Myocyte (in vitro differentiated cells): ENCODE data around the gene BAG1. TPM values are rescaled to one million over a fixed set of nuclear protein-coding genes. Genes with fewer than 3 reads are reported as not detected.

Experiments used
- DNase-seq: peaks from one replicate; pipeline ENCODE4 v3.0.0-alpha.2; 2012; ENCODE audit warnings: low read depth
- total RNA-seq: library from RNA; depleted of rRNA; stranded (reverse); fragments of >200 nt; gene quantifications from 2 replicates; pipeline ENCODE4 v1.2.3, GENCODE V29; 2014

Gene BAG1
- total RNA-seq, 1 donor from 2014 or later: 74.6 TPM

DNA sequence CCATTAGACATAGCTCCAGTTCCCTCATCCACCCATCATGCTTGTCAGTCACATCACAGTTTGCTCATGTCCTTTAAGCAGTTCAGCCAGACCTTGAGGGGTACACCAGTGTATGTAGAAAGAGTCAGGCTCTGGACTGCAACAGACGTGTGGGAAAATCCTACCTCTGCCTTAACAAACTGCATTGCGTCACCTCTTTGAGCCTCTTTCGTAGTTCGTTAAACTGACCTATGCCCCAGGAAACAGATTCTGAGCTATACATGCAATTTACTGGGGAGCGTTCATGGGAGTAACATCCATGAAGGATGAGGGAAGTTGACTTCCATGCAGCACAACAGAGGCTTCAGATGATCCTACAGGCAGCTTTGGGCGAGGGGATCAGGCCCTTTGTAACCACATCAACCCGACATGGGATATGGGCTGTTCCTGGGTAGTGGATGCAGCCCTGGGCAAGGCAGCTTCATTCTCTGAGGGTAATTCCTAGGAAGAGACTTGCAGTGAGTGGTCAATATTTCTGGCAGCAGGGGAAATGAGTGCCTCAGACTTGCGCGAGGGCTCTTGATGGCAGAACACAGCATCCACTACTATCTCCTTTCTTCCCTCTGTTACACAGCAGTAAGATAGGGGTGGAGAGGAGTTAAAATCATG, 20.2 kb downstream of the BAG1 start:
- DNase-seq: no peak

DNA sequence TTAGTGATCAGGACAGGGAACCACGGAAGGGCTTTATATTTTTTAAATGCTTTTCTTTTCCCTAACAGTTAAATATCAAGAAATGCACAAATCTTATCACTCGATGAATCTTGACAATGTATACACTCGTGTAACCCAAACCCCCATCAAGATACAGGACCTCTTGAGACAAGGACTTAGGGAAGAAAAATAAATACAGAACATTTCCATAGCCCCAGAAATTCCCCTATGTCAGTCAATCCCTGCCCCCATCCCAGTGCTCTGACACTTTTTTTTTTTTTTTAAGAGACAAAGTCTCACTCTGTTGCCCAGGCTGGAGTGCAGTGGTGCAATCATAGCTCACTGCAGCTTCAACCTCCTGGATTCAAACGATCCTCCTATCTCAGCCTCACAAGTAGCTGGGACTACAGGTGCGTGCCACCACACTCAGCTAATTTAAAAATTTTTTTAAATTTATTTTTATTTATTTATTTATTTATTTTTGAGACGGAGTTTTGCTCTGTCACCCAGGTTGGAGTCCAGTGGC, 21.8 kb downstream of the BAG1 start:
- DNase-seq: no peak

DNA sequence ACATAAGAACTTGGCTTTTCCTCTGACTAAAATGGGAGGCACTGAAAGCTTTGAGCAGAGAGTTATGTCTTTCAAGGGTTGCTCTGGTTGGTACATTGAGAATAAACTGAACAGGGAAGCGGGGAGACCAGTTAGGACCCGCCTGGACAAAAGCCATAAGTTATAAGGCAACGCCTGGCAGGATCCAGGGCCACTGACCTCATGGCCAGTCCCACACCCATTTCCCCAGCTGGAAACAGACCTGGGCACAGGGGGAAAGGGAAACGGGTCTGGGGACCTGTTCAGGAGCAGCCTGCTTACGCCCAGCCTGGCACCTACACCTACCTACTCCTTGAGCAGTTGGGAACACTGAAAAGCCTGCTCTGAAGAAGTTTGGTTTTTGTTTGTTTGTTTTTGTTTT, 23.2 kb downstream of the BAG1 start:
- DNase-seq: no peak

DNA sequence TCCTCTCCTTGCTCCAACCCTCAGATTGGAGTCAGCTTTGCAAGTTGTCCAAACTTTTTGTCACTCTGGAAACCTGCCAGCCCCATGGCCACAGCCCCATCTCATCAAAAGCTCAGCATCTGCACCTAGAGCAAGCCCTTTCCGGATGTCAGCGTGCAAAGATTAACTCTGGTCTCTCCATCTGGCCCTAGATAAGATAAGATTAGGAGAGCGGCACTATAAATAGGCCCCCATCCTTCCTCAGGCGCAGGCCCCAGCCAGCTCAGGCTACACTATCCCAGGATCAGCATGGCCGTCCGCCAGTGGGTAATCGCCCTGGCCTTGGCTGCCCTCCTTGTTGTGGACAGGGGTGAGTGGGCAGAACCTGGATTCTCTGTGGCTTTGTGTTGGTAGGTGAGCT, 24.6 kb downstream of the BAG1 start, which contains the start of gene SPINK4:
Gene SPINK4 (plus strand): TSS at position 247 of the 400 bp plus-strand sequence. CDS start 42 bp downstream, at position 289.
- DNase-seq: peak; percentile 36

- DNase-seq: no peak
Measured at GRCh38 chr9:33236571-33236970, 27.9 kb downstream of the BAG1 start.

DNA sequence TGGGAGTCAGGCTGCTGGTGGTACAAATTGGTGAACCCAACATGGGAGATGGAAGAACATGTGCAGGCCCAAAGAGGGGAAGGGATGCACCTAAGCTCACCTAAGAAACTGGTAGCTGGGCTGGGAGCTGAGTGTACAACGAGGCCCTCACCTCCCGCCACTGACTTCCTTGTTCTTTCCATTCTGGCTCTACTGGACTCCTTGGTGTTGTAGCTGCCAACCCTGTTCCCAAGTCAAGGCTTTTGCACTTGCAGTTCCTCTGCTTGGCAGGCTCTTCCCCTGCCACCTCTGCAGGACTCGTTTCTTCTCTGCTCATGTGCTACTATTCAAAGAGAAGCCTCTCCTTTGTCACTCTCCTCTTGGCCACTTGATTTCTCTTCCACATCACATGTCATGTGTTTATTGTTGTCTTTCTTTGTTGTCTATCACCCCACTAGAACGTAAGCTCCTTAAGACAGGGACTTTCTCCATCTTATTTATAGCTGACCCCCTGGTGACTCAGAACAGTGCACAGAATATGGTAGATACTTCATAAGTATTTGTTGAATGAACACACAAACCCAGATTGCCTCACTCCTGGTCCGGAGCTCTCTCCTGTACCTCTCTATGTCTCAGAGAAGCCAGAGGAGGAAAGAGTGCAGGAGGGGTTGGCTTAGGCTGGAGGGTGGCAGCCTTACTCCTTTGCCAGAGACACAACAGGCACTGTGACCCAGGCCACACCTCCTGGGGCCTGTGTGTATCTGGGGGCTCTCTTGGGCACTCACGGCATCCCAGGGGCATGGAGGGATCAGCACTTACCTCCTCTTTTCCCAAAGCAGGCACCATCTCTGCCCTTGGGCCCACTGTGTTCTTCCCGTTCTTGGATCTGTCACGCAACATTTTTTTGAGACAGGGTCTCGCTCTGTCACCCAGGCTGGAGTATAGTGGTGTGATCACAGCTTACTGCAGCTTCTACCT, 29.7 kb downstream of the BAG1 start:
- DNase-seq: no peak

DNA sequence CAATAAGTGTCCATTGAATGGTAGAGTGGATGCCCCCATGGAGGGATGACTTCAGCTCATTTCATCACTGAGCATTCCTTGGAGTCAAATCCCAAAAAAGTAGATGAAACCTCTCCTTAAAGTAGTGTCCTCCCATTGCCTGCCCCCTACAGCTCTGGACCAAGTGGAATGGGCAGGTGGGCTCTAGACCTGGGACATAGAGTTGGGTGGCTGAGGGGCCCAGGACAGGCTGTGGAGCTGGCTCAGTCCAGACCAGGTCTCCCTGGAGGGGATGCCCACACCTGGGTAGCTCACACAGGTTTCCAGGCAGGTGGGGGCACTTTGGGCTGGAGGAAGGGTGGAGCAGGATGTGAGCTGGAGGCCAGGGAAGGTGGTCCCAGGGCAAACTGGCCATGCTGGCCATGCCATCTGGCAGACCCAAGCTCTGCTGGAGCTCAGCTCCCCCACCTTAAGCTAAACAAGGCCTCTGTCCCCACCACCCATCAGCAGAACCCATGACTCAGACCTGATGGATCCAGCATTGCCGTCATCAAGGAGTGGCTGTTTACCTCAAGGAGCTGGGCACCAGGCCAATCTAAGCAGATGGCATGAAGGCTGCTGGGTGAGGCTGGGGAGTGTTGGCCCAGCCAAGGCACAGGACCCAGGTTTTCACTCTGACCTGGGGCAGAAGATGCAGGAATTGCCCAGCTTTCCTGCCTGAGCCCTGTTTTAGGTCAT, 30.7 kb downstream of the BAG1 start:
- DNase-seq: peak; percentile 92

DNA sequence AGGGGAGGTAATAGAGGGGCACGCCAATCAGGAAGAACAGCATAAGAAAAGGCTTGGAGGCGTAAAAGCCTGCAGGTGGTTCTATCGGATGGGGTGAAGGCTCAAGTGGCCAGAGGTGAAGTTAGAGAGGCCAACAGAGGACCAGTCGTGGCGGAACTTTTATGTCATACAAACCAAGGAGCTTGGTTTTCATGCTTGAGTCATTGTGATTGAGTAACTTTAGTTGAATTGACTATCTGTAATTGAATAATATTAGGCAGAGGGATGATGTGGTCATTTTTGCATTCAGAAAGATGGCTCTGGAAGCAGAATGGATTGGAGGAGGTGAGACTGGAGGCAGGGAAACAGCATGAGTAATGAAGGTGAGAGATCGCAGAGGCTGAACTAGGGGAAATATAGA, 31.7 kb downstream of the BAG1 start:
- DNase-seq: no peak

DNA sequence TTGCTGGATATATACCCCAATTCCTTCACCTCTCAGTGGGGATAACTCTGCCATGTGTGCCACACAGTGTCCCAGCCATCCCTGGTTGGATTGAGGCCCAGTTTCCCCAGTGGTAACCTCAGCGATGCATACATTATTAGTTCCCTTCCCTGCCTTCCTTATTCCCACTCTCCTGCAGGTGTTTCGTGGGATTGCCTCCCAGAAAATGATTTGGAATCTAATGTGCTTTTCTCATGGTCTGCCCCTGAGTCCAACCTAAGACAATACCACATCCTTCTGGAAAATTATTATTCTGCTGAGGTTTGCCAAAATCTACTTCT, 32.9 kb downstream of the BAG1 start:
- DNase-seq: no peak

DNA sequence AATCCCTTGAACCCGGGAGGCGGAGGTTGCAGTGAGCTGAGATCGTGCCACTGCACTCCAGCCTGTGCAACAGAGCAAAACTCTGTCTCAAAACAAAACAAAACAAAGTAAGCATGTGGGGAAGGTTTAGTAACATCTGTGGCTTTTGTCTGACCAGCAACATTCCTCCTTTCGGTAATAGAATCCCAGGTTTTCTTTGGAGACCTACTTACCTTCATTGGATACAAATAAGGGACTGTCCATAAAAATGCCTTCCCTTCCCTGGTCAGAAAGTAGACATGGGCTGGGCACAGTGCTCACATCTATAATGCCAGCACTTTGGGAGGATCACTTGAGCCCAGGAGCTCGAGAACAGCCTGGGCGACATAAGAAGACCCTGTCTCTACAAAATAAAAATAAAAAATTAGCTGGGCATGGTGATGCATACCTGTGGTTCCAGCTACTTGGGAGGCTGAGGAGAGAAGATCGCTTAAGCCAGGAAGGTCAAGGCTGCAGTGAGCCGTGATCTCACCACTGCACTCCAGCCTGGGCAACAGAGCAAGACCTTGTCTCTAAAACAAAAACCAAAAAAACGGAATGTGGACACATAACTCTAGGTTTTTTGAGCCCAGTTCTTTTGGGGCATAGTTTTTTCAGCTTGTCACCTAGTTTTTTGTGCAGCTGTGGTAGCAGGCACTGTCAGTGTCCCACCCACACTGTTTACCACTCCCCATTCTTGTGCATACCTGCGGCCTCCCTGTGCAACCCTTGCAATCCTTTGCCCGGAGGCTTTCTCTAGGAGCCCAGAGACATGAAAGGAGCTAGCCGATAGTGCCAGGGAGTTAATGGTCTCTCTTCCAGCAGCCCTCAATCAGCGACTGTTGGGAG, 33.5 kb downstream of the BAG1 start:
- no peak for DNase-seq

DNA sequence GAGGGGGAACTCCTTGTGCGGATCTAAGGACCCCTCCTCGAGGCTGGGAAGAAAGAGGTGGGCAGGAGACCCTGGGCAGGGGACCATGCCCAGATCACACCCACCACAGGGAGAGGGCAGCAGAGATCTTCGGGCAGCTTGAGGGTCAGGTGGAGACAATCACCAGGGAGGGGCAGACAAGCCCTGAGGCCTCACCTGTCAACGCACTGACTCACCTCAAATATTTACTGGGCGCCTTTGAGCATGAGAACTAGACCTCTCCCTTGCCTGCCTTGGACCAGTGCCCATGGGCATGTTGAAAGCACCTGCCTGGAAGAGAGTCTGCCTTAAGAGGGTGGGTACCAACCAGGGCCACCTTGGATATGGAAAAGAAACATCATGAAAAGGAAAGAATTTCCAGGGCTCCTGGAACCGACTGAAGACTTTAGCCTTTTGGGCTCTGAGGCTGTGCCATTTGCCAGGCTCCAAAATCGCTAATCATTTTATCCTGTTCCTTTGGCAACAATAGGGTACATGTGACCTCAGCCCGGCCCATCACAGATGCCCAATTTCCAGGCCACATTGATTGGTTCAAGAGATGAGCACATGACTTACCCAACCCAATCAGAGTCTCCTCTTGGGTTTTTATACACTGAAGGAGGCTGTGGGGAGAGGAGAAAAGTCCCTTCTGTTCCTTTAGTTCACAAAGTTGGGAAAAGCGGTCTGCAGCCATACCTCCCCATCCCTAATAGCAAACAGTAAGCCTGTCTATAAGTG, 35.0 kb downstream of the BAG1 start:
- DNase-seq: no peak

DNA sequence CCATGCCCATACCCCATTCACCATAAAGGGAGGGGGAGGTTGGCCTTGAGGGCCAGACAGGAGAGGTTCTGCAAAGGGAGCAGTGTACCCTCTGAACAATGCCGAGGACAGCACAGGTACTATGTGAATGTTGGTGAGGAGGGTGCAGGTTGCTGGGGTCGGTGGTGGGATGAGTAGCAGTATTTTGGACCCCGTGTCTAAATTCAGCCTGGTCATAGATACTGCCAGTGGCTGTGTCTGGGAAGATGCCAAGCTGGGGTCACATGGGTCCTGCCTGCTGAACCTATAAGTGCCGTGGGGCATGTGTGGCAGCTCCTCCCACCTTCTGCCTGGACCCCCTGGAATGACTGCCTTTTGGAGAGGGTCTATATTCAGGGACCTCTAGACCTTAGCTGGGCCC, 35.9 kb downstream of the BAG1 start:
- no peak for DNase-seq

DNA sequence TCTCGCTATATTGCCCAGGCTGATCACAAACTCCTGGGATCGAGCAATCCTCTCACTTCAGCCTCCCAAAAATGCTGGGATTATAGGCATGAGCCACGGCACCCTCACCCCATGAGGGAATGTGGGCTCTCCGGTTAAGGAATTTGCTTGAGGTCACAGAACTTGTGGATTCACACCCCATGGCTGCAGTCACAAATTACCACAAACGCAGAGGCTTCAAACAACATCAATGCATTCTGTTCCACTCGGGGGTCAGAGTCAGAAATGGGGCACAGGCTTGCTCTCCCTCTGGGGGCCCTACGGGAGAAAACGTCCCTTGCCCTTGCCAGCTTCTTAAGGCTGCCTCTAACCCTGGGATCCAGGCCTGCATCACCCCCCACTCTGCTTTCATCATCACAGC, 36.8 kb downstream of the BAG1 start:
- DNase-seq: peak; percentile 35

- no peak for DNase-seq
Measured at GRCh38 chr9:33227008-33227398, 37.5 kb downstream of the BAG1 start.

GRCh38 chr9:33225319-33226147, 39.0 kb downstream of the BAG1 start:
- DNase-seq: peak; percentile 81

DNA sequence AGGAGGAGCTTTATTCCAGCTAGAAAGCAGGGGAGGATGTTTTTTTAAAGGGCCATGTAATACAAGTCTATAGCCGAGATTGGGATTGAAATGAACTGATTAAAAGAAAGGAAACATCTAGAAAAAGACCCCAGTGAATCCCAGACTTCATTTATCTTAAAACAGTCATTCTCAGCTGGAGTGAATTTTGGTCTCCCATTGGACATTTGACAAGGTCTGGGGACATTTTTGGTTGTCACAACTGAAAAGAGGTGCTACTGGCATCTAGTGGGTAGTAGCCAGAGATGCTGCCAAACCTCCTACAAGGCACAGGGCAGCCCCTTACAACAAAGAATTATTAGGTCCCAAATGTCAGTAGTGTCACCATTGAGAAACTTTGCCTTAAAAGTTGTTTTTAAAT, 40.8 kb downstream of the BAG1 start:
- DNase-seq: peak; percentile 32

DNA sequence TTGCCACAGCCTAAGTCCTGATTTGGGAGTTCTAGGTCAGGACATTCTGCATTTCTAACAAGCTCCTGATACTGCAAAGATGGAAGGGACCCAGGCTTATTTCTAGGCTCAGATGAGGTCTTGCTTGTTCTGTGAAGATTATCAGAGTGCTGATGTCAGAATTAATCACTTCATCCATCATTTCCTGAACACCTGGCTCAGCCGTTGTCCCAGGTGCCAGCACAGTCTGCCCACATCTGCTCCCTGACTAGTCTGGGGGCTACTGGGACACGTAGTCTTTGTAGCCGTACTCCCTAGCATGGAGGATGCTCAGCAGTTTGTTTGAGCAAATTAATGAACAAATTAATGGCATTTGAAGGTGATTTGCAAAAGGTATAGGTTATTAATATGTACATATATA, 42.5 kb downstream of the BAG1 start:
- DNase-seq: no peak

DNA sequence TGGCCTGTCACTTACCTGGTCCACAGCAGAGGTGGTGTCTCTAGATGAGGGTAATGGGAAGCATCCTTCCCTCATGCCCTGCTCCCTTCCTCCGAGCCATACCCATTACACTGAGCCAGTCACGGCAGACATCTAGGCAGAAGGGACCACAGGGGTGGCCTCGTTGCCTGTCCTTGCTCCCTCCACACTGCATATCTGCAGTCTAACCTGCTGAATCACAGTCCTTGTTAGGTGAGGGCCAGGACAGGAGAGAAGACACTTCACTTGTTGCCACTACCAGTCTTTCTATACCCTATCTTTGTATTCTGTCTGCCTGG, 43.0 kb downstream of the BAG1 start:
- no peak for DNase-seq
